Esophagus squamous epithelium (tissue), 5 donors: ENCODE results near the gene OSBPL9. TPM values are rescaled to one million over a fixed set of nuclear protein-coding genes. Genes with fewer than 3 reads are reported as not detected.

Source experiments
- DNase-seq: peaks from one replicate; lab custom pipeline; 2025; lab: John Stamatoyannopoulos, UW
- H3K27ac ChIP-seq, 4 donors: fragments of 200-600 bp; sonication (generic); one replicate each; pipeline ENCODE4 v1.5.1; 2016 to 2019; ENCODE audit warnings: mild to moderate bottlenecking in 1 of 4
- H3K27me3 ChIP-seq, 4 donors: fragments of 200-600 bp; sonication (generic); 1 replicate in 3 of 4; 2 replicates in 1 of 4; pipeline versions ENCODE4 v1.5.1 to v1.6.0; 2017 to 2021; ENCODE audit warnings: antibody characterized with exemption in 1 of 4
- H3K36me3 ChIP-seq, 3 donors: fragments of 200-600 bp; sonication (generic); one replicate each; pipeline ENCODE4 v1.5.1; 2016 to 2019
- H3K4me1 ChIP-seq, 3 donors: fragments of 200-600 bp; sonication (generic); one replicate each; pipeline ENCODE4 v1.5.1; 2017 to 2019
- H3K4me3 ChIP-seq, 4 donors: fragments of 200-600 bp; sonication (generic); 1 replicate in 3 of 4; 2 replicates in 1 of 4; pipeline ENCODE4 v1.5.1; 2016 to 2019; ENCODE audit warnings: mild to moderate bottlenecking in 2 of 4, moderate library complexity in 1 of 4
- H3K9me3 ChIP-seq, 3 donors: fragments of 200-600 bp; sonication (generic); one replicate each; pipeline ENCODE4 v1.5.1; 2016 to 2019
- POLR2A ChIP-seq, 4 donors: fragments of 450-650 bp; IDR thresholded peaks; one replicate each; pipeline ENCODE4 v1.6.1; 2017; ENCODE audit warnings: antibody characterized with exemption in 4 of 4, mild to moderate bottlenecking in 4 of 4, moderate library complexity in 3 of 4
- WGBS, 2 donors: methylation state at CpG; one replicate each; pipeline ENCODE4 v1.1.5; 2018; 5-methylcytosine and 5-hydroxymethylcytosine counted together
- intact Hi-C: fragments of 100-400 bp; cut with DNase I; formaldehyde crosslinking; loops from one replicate; pipeline ENCODE4 v1.15.0; 2022
- total RNA-seq, 4 donors: library from RNA; depleted of rRNA; stranded (reverse); fragments of >200 nt; gene quantifications; one replicate each; pipeline ENCODE4 v1.1.0, GENCODE V29; 2016
- TF ChIP-seq, protein P1 (sequence below), 6 experiments: fragments of 450-650 bp in 4 of 6; fragments of 200-600 bp in 2 of 6; sonication (generic) in 2 of 6; IDR thresholded peaks; one replicate each; pipeline ENCODE4 v1.5.1; 2016 to 2019; ENCODE audit warnings: antibody characterized with exemption in 6 of 6, mild to moderate bottlenecking in 4 of 6, moderate library complexity in 4 of 6
- donor health status: DM: yes; HTN: yes; CAD: no.

OSBPL9 gene
- total RNA-seq, 4 donors from 2014 or later, result 13.9 to 71.9 (median 37.4) TPM

DNA sequence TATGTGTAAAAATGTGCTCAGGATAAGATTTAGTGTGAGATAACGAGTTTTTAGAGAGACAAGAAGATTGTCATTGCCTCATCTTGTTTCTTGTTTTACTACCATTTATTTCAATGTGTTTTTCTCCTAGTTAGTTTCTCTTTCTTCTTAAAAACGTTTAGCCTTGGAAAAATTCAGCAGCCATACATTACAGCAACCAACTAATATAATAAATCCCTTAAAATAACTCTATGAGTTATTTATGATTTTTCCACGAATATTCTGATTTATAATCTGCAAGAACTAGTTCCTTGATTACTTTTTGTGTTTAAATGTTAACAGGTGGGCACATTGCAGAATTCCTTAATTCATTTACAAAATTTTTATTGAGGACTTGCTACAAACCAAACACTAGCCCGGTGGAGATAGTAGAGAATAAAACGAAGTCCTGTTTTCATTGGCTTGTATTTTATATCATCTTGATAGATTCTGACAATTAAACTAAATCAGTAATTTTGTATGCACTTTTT is 118.9 kb downstream of the OSBPL9 start:
- no peak for DNase-seq
- no peak overlapping the region for H3K27ac ChIP-seq
- WGBS, 2 donors, result 64 to 66% methylated on average over 5 of the region's 5 CpGs
- no peak overlapping the region for H3K4me3 ChIP-seq
- peaks cover 0 to 59% (median 8%) of the 10 kb centered on the region in 3 donors for H3K4me1 ChIP-seq
- intact Hi-C loops, result no loop called here
- TF ChIP-seq POLR2A (IDR thresholded peaks at IDR 0.05), result no peak
- TF ChIP-seq, protein P1, sequence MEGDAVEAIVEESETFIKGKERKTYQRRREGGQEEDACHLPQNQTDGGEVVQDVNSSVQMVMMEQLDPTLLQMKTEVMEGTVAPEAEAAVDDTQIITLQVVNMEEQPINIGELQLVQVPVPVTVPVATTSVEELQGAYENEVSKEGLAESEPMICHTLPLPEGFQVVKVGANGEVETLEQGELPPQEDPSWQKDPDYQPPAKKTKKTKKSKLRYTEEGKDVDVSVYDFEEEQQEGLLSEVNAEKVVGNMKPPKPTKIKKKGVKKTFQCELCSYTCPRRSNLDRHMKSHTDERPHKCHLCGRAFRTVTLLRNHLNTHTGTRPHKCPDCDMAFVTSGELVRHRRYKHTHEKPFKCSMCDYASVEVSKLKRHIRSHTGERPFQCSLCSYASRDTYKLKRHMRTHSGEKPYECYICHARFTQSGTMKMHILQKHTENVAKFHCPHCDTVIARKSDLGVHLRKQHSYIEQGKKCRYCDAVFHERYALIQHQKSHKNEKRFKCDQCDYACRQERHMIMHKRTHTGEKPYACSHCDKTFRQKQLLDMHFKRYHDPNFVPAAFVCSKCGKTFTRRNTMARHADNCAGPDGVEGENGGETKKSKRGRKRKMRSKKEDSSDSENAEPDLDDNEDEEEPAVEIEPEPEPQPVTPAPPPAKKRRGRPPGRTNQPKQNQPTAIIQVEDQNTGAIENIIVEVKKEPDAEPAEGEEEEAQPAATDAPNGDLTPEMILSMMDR (IDR thresholded peaks at IDR 0.05), result no peak
- H3K9me3 ChIP-seq, result no peaks in the 10 kb centered on the region
- H3K27me3 ChIP-seq, result no peaks in the 10 kb centered on the region
- H3K36me3 ChIP-seq, result no peaks in the 10 kb centered on the region

DNA sequence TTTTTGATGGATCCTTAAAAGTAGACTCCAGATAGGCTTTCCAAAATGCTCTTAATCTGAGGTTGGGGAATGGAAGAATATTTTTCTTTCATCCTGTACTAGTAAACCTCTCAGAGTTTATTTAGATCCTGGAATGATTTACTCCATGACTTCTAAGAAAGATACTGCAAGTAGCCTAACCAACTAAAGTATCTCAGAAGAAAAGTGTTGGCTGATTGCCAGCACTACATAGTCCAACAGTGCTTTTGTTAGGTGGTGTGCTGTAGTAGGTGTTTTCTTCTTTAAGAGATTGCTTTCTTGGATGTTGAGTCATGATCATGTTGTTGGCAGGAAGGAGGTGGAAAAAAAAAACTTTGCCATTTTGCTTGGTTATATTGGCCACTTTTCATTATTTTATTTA is 119.8 kb downstream of the OSBPL9 start:
- Histone ChIP-seq H3K36me3 (no peaks in the 10 kb centered on the region), H3K27me3 (no peaks in the 10 kb centered on the region), H3K27ac (no peak overlapping the region), H3K9me3 (no peaks in the 10 kb centered on the region), H3K4me1 (peaks cover 0 to 51% (median 8%) of the 10 kb centered on the region in 3 donors), H3K4me3 (no peak overlapping the region)
- intact Hi-C loops, result no loop called here
- no peak for DNase-seq
- no peak for TF ChIP-seq POLR2A (IDR thresholded peaks at IDR 0.05)
- TF ChIP-seq, protein P1 (IDR thresholded peaks at IDR 0.05), result no peak

DNA sequence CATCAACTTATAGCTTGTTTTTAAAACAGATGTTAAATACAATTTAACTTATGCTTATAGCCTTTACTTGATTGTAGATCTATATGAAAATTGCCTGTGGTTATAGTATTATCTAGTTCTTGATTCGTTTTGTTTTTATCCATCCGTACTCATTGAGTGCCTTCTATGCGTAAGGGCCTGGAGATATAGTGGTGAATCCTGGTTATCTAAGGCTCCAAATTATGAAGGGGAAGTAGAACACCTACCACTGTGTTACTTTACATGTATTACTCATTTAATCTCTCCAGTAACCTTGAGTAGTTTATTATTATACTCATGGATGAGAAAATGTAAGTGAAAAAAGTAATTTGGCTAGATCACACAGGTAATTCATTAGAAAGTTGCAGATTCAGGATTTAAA is 121.8 kb downstream of the OSBPL9 start:
- intact Hi-C loops, result no loop called here
- H3K4me3 ChIP-seq, result no peak overlapping the region
- peaks cover 0 to 34% (median 8%) of the 10 kb centered on the region in 3 donors for H3K4me1 ChIP-seq
- DNase-seq, result no peak
- TF ChIP-seq, protein P1 (IDR thresholded peaks at IDR 0.05), result no peak
- no peak for TF ChIP-seq POLR2A (IDR thresholded peaks at IDR 0.05)
- H3K27ac ChIP-seq, result no peak overlapping the region
- WGBS, 2 donors, result 94 to 98% methylated on average over 3 of the region's 3 CpGs
- no peaks in the 10 kb centered on the region for H3K27me3 ChIP-seq
- H3K9me3 ChIP-seq, result no peaks in the 10 kb centered on the region
- H3K36me3 ChIP-seq, result no peaks in the 10 kb centered on the region

DNA sequence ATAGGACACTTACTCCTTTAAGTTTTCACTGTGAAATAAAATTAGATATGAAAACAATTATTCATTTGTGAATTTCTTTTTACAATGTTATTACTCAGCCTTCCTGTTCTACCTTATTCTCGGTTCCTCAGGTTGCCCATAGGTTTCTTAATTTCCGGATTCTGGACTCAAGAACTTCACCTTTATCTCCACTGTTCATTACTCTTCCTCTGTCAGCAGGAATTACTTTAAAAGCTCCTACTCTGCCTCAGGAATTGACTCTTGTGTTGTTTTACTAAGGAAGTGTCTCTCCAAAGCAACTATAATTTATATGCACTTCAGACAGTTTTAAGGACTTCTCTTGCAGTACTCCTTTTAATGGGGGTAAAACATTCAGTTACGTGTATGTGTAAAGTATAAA is 123.8 kb downstream of the OSBPL9 start:
- no peaks in the 10 kb centered on the region for H3K27me3 ChIP-seq
- TF ChIP-seq, protein P1 (IDR thresholded peaks at IDR 0.05), result no peak
- no peak for TF ChIP-seq POLR2A (IDR thresholded peaks at IDR 0.05)
- H3K27ac ChIP-seq, result no peak overlapping the region
- intact Hi-C loops, result no loop called here
- DNase-seq, result no peak
- H3K4me3 ChIP-seq, result no peak overlapping the region
- peaks cover 0 to 15% (median 5%) of the 10 kb centered on the region in 3 donors for H3K4me1 ChIP-seq
- 54 to 59% methylated on average over 3 of the region's 3 CpGs for WGBS, 2 donors
- no peaks in the 10 kb centered on the region for H3K36me3 ChIP-seq
- H3K9me3 ChIP-seq, result no peaks in the 10 kb centered on the region

DNA sequence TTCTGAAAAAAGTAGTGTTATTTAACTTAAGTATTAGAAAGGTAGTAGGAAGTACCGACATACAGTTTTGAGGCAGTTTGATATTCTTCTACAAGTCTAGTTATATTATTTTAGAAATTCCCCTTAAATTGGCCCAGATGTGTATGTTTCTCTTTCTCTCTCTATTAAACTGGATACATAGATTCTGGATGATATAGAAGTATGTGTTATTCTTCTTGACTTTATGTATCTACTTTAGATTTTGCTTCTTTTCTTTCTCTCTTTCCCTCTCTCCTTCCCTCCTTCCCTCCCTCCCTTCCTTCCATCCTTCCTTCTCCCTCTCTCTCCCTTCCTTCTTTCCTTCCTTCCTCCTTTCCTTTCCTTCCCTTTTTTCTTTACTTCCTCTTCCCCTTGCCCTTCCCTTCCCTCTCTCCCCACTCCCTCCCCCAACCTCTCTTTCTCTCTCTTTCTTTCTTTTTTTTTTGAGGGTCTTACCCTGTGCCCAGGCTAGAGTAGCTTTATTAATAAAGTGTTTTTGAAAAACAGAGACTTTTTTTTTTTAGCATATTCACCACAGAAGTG is 124.3 kb downstream of the OSBPL9 start:
- WGBS, 2 donors, result 93 to 96% methylated on average over 1 of the region's 1 CpG
- H3K9me3 ChIP-seq, result no peaks in the 10 kb centered on the region
- TF ChIP-seq POLR2A (IDR thresholded peaks at IDR 0.05), result no peak
- TF ChIP-seq, protein P1 (IDR thresholded peaks at IDR 0.05), result no peak
- no peak overlapping the region for H3K4me3 ChIP-seq
- no peaks in the 10 kb centered on the region for H3K27me3 ChIP-seq
- intact Hi-C loops, result no loop called here
- no peak overlapping the region for H3K27ac ChIP-seq
- no peak for DNase-seq
- peaks cover 0 to 11% (median 5%) of the 10 kb centered on the region in 3 donors for H3K4me1 ChIP-seq
- H3K36me3 ChIP-seq, result no peaks in the 10 kb centered on the region
